DND-41 (cell line): ENCODE measurements around the gene FABP7.

Experiments
- ATAC-seq: fragments of 200-7000 bp; cut with Tn5 transposase; 3 replicates; pipeline ENCODE4 v1.9.1; 2021; ENCODE audit warnings: low read depth; ENCODE audit not compliant: insufficient read depth
- DNase-seq: peaks from one replicate; pipeline ENCODE4 v3.0.0-alpha.2; 2020
- H2AFZ ChIP-seq: 2 replicates; pipeline ENCODE4 v1.6.0; 2012; ENCODE audit warnings: low read depth, low read length
- H3K27ac ChIP-seq: 2 replicates; pipeline ENCODE4 v1.5.1; 2012; ENCODE audit warnings: low read length, inconsistent platforms
- H3K27me3 ChIP-seq: fragments of 200-600 bp; sonication (generic); 2 replicates; pipeline ENCODE4 v1.6.0; 2012; ENCODE audit warnings: low read length, mild to moderate bottlenecking, inconsistent platforms; ENCODE audit not compliant: insufficient read depth, poor library complexity
- H3K36me3 ChIP-seq: 2 replicates; pipeline ENCODE4 v1.5.1; 2012; ENCODE audit warnings: low read length, inconsistent platforms; ENCODE audit not compliant: insufficient read depth
- H3K4me1 ChIP-seq: 2 replicates; pipeline ENCODE4 v1.5.1; 2012; ENCODE audit warnings: mild to moderate bottlenecking, low read length; ENCODE audit not compliant: insufficient read depth
- H3K4me2 ChIP-seq: 2 replicates; pipeline ENCODE4 v1.6.0; 2012; ENCODE audit warnings: mild to moderate bottlenecking, moderate library complexity, low read length, inconsistent platforms; ENCODE audit not compliant: insufficient read depth
- H3K4me3 ChIP-seq, 2 experiments: fragments of 200-600 bp in 1 of 2; shearing (Covaris generic) in 1 of 2; 2 replicates each; pipeline ENCODE4 v1.5.1; 2012 to 2016; ENCODE audit warnings: inconsistent platforms in 2 of 2, low read length in 2 of 2, mild to moderate bottlenecking in 2 of 2, low read depth in 1 of 2, moderate library complexity in 1 of 2
- H3K79me2 ChIP-seq: 2 replicates; pipeline ENCODE4 v1.6.0; 2012; ENCODE audit warnings: low read length, inconsistent platforms; ENCODE audit not compliant: insufficient read depth
- H3K9ac ChIP-seq: 2 replicates; pipeline ENCODE4 v1.6.0; 2012; ENCODE audit warnings: low read depth, mild to moderate bottlenecking, inconsistent platforms, low read length, moderate library complexity
- H3K9me3 ChIP-seq: 2 replicates; pipeline ENCODE4 v1.5.1; 2012; ENCODE audit warnings: low read length, moderate library complexity, mild to moderate bottlenecking, inconsistent platforms; ENCODE audit not compliant: insufficient read depth, severe bottlenecking
- H4K20me1 ChIP-seq: 2 replicates; pipeline ENCODE4 v1.6.0; 2012; ENCODE audit warnings: low read length; ENCODE audit not compliant: insufficient read depth
- EZH2 ChIP-seq: IDR thresholded peaks from 3 replicates; pipeline ENCODE4 v1.6.1; 2012; ENCODE audit warnings: borderline replicate concordance, low read depth, mild to moderate bottlenecking, moderate library complexity, low read length, inconsistent platforms; ENCODE audit not compliant: severe bottlenecking
- TF ChIP-seq, protein P1 (sequence below): IDR thresholded peaks from 2 replicates; pipeline ENCODE4 v1.5.1; 2012; ENCODE audit warnings: borderline replicate concordance, low read length, moderate library complexity, mild to moderate bottlenecking; ENCODE audit not compliant: poor library complexity, severe bottlenecking; ENCODE audit errors: extremely low read depth

The FABP7 gene

GRCh38 chr6:122779667-122780066, at the start of gene FABP7:
Gene FABP7, plus strand, starts transcription at chr6:122779716. Its CDS starts 79 bp downstream, at chr6:122779795.
- Histone ChIP-seq H4K20me1 (no peaks in the 10 kb centered on the region), H3K79me2 (no peaks in the 10 kb centered on the region), H3K36me3 (no peaks in the 10 kb centered on the region), H3K4me3 (no peak within 1 kb of the TSS), H3K9ac (no peak within 1 kb of the TSS), H3K9me3 (no peaks in the 10 kb centered on the region), H3K27me3 (peaks cover 19% of the 10 kb centered on the region), H2AFZ (no peak within 1 kb of the TSS), H3K4me1 (no peaks in the 10 kb centered on the region), H3K27ac (no peak within 1 kb of the TSS), H3K4me2 (no peak within 1 kb of the TSS)
- DNase-seq (no peak), ATAC-seq (no peak)
- TF ChIP-seq, protein P1, sequence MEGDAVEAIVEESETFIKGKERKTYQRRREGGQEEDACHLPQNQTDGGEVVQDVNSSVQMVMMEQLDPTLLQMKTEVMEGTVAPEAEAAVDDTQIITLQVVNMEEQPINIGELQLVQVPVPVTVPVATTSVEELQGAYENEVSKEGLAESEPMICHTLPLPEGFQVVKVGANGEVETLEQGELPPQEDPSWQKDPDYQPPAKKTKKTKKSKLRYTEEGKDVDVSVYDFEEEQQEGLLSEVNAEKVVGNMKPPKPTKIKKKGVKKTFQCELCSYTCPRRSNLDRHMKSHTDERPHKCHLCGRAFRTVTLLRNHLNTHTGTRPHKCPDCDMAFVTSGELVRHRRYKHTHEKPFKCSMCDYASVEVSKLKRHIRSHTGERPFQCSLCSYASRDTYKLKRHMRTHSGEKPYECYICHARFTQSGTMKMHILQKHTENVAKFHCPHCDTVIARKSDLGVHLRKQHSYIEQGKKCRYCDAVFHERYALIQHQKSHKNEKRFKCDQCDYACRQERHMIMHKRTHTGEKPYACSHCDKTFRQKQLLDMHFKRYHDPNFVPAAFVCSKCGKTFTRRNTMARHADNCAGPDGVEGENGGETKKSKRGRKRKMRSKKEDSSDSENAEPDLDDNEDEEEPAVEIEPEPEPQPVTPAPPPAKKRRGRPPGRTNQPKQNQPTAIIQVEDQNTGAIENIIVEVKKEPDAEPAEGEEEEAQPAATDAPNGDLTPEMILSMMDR = no peak
- TF ChIP-seq EZH2 = no peak

- Histone ChIP-seq H3K9ac (no peak overlapping the region), H2AFZ (no peak overlapping the region)
- TF ChIP-seq EZH2 = no peak
- TF ChIP-seq, protein P1 = no peak
Measured at GRCh38 chr6:122730334-122730733, 49.2 kb upstream of the FABP7 start.

DNA sequence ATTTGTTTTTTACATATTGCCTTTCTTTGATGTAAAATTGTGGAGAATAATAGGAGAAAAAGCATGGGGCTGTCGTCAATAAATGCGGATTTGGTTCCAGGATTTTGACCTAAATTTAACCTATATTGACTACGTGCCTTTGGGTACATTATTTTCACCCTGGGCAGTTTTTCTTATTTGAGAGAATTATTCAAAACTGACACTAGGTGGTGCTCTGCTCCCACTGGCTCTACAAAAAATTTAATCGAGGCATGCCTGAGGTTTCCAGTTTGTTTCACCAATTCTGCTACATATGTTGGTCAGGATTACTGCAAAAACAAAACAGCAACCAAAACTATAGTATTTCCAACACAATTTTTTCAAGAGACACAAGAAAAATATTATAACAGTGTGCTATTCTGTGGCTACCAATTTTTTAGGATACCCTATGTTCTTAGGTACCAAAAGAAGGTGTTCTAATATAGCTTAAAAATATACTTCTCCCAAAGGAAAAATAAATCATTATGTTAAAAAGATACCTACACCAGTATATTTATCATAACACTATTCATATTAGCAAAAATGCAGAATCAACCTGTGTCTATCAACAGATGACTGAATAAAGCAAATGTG, 48.6 kb upstream of the FABP7 start:
- Histone ChIP-seq H3K79me2 (no peaks in the 10 kb centered on the region), H3K4me1 (no peaks in the 10 kb centered on the region), H3K9me3 (no peaks in the 10 kb centered on the region), H3K27ac (no peak overlapping the region), H3K36me3 (no peaks in the 10 kb centered on the region), H2AFZ (no peak overlapping the region), H3K27me3 (peaks cover 8% of the 10 kb centered on the region), H3K4me2 (no peak overlapping the region), H4K20me1 (no peaks in the 10 kb centered on the region), H3K4me3 (no peak overlapping the region), H3K9ac (no peak overlapping the region)
- TF ChIP-seq, protein P1 = peak; percentile 66
- no peak for TF ChIP-seq EZH2
- DNase-seq (peak; percentile 27), ATAC-seq (peak; percentile 57; the same call in 1 of the 3 replicates)

More at GRCh38 chr6:122730334-122730733, 49.2 kb upstream of the FABP7 start:
- Histone ChIP-seq H3K4me2 (no peak overlapping the region), H4K20me1 (no peaks in the 10 kb centered on the region), H3K27ac (no peak overlapping the region), H3K4me1 (no peaks in the 10 kb centered on the region), H3K9me3 (no peaks in the 10 kb centered on the region), H3K4me3 (no peak overlapping the region), H3K27me3 (peaks cover 8% of the 10 kb centered on the region), H3K79me2 (no peaks in the 10 kb centered on the region), H3K36me3 (no peaks in the 10 kb centered on the region)
- DNase-seq = no peak
- no peak for ATAC-seq

- H3K4me1 ChIP-seq = no peaks in the 10 kb centered on the region
- H3K4me2 ChIP-seq = no peak overlapping the region
Measured at GRCh38 chr6:122733259-122733658, 46.3 kb upstream of the FABP7 start.

More at GRCh38 chr6:122733259-122733658, 46.3 kb upstream of the FABP7 start:
- H3K9me3 ChIP-seq = no peaks in the 10 kb centered on the region
- no peaks in the 10 kb centered on the region for H3K79me2 ChIP-seq
- TF ChIP-seq, protein P1 = no peak
- no peak for TF ChIP-seq EZH2
- DNase-seq (no peak), ATAC-seq (no peak)
- H3K27ac ChIP-seq = no peak overlapping the region
- peaks cover 8% of the 10 kb centered on the region for H3K27me3 ChIP-seq
- no peaks in the 10 kb centered on the region for H3K36me3 ChIP-seq
- no peak overlapping the region for H2AFZ ChIP-seq
- H3K4me3 ChIP-seq = no peak overlapping the region
- no peaks in the 10 kb centered on the region for H4K20me1 ChIP-seq
- H3K9ac ChIP-seq = no peak overlapping the region
